ENCODE data around the gene ZNF816.
"Not testable (repeated sequence)": the region's sequence is repeated elsewhere in the genome, so short reads cannot be mapped to it uniquely, and the experiment has no call there.

ZNF816 gene

DNA sequence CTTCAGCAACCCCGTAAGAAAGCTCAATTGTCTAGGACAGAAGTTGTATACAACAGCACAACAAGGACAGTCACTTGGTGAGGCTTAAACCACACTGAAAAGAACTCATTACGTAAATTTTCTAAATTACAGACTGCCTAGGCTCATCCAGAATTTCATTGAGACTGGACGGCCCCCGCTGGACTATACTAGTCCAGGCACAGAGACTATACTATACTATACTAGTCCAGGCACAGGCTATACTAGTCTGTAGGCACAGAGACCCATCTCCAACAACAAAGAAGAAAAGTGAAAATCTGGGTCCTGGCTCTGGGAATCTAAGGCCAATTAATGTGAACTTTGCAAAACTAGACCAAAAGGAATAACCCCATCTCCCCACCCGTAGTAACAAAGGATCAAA lies 700 bp downstream of the ZNF816 start:
- FAIRE-seq (no peak), DNase-seq (ENCODE audit: insufficient read length, low spot score) (no peak)

DNA sequence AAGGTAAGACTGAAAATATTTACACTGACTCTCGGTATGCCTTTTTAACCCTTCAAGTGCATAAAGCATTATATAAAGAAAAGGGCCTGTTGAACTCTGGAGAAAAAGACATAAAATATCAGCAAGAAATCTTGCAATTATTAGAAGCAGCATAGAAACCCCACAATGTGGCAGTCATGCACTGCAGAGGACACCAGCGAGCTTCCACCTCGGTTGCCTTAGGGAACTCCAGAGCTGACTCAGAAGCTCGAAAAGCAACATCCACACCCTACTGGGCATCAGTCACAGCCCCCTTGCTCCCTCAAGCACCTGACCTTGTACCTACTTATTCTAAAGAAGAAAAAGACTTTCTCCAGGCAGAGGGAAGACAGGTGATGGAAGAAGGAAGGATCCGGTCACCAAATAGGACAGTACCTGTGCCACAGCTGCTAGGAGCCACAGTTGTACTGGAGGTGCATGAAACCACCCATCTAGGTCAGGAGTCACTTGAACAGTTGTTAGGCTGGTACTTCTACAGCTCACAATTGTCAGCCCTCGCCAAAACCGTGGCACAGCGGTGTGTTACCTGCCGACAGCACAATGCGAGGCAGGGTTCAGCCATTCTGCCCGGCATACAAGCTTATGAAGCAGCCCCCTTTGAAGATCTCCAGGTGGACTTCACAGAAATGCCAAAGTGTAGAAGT lies 2.9 kb downstream of the ZNF816 start:
- DNase-seq (ENCODE audit: insufficient read length, low spot score) (no peak), FAIRE-seq (no peak)

DNA sequence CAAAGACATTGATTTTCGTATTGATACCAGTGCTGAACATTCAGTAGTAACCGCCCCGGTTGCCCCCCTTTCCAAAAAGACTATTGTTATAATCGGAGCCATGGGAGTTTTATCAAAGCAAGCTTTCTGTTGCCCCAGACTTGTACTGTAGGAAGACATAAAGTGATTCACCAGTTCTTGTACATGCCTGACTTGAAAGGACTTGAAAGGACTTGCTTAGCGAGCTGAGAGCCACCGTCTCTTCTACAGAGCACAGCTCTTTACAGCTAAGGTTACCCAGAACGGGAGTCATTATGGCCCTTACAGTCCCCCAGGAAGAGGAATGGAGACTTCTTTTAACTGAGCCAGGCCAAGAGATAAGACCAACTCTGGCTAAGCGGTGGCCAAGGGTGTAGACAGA lies 5.1 kb downstream of the ZNF816 start:
- FAIRE-seq, result no peak

DNA sequence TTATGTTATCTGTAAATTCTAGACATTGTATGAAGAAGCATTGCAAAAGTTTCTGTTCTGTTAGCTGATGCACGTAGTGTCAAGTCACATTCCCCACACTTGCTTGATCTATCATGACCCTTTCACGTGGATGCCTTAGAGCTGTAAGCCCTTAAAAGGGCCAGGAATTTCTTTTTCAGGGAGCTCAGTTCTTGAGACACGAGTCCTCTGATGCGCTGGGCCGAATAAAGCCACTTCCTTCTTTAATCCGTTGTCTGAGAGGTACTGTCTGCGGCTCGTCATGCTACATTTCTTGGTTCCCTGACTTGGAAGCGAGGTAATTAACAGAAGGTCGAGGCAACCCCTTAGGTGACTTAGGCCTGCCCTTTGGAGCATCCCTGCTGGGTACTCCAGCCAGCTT lies 5.8 kb downstream of the ZNF816 start:
- FAIRE-seq, result no peak

More for the DNA sequence above, 5.1 kb downstream of the ZNF816 start:
- DNase-seq (ENCODE audit: insufficient read length, low spot score), result no peak

GRCh38 chr19:52949422-52949821 lies 13.3 kb downstream of the ZNF816 start:
- DNase-seq (ENCODE audit: insufficient read length, low spot score) (no peak), FAIRE-seq (no peak)

More for the DNA sequence above, 5.8 kb downstream of the ZNF816 start:
- no peak for DNase-seq (ENCODE audit: insufficient read length, low spot score)

GRCh38 chr19:52948025-52948770 lies 14.5 kb downstream of the ZNF816 start:
- DNase-seq (ENCODE audit: insufficient read length, low spot score) (no peak), FAIRE-seq (no peak)

- no peak for FAIRE-seq
- no peak for DNase-seq (ENCODE audit: insufficient read length, low spot score)
These were observed 16.1 kb downstream of the ZNF816 start for GRCh38 chr19:52946322-52947310.

GRCh38 chr19:52945652-52946321 lies 16.9 kb downstream of the ZNF816 start:
- no peak for DNase-seq (ENCODE audit: insufficient read length, low spot score)
- FAIRE-seq, result no peak

GRCh38 chr19:52944703-52945493 lies 17.8 kb downstream of the ZNF816 start:
- not testable (repeated sequence) for DNase-seq (ENCODE audit: insufficient read length, low spot score); FAIRE-seq

GRCh38 chr19:52943884-52944643 lies 18.6 kb downstream of the ZNF816 start:
- FAIRE-seq (no peak), DNase-seq (ENCODE audit: insufficient read length, low spot score) (no peak)

GRCh38 chr19:52943134-52943883 lies 19.4 kb downstream of the ZNF816 start:
- DNase-seq (ENCODE audit: insufficient read length, low spot score) (no peak), FAIRE-seq (no peak)

DNA sequence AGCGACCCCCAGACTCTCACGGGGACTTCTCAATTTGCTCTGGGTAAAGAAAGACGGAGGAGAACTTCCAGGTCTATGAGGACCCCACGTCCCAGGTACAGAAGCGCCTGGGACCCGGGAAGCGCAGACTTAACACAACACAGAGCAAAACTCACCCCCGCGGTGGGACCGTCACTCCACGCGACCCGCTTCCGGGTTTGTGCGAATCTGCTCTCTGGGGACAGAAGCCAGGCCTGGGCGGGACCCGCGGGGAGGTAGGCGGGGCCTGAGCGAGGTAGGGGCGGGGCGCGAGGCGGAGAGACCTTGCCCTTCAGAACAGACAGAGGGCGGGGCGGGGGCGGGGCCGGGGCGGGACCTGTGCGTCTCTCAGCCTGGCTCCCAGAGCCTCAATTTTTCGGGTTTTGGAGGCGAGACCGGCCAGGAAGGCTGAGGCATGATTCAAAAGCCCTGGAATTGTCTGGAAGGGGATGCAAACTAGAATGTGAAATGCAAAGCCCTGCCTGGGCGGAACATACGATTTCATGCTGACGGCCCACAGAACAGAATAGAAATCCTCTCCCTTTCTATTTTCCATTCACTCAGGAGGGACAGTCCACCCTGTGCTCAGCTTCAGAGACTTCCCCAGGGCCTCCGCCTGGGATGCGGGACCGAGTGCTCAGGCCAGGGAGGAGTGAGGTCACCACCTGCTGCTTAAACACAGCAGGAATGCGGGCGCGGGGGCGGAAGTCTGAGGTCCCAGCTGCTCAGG lies 20.1 kb downstream of the ZNF816 start:
- DNase-seq (ENCODE audit: insufficient read length, low spot score) (peak; percentile 66), FAIRE-seq (peak; percentile 49)

- DNase-seq (ENCODE audit: insufficient read length, low spot score) (no peak), FAIRE-seq (no peak)
These were observed 20.7 kb downstream of the ZNF816 start for GRCh38 chr19:52941941-52942385.

GRCh38 chr19:52941523-52941922 lies 21.2 kb downstream of the ZNF816 start:
- not testable (repeated sequence) for DNase-seq (ENCODE audit: insufficient read length, low spot score); FAIRE-seq

GRCh38 chr19:52940905-52941304 lies 21.8 kb downstream of the ZNF816 start:
- not testable (repeated sequence) for FAIRE-seq; DNase-seq (ENCODE audit: insufficient read length, low spot score)

DNA sequence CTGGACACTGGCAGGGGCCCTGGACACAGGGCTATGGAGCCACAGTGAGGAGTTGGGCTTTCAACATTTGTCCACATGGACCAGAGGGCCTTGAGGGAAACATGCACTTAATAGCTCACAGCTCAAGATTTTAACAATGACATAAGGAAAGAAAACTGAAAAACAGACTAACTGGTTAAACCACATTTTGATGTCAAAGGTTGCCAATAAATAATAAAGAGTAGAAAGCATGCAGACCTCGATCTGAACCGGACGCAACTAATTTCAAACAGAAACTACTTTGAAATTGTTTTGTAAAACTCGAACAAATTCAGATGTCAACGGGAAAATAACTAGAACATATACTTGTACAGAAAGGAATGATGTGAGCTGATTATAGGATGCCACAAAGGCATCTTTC lies 23.9 kb downstream of the ZNF816 start:
- FAIRE-seq (no peak), DNase-seq (ENCODE audit: insufficient read length, low spot score) (no peak)

DNA sequence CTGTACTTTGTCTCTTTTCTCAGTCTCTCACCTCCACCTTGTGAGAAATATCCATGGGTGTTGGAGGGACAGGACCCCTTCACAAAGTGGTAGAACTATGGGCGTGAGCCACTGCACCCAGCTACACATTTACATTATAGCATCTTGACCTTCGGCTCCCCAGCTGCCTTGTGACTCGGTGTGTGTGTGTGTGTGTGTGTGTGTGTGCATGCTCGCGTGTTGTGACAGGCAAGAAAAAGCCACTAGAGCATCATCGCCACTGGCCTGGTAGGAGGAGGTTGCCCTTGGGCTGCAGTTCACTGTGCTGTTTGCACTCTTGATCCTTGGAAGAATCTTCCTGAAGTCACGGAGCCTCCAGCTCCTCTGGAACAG lies 25.7 kb downstream of the ZNF816 start:
- FAIRE-seq, result no peak
- no peak for DNase-seq (ENCODE audit: insufficient read length, low spot score)
